LHCN-M2 (cell line): Measurements from ENCODE around the gene DHRS12. TPM values are rescaled to one million over a fixed set of nuclear protein-coding genes. Genes with fewer than 3 reads are reported as not detected.
"Not testable (repeated sequence)": the region's sequence is repeated elsewhere in the genome, so short reads cannot be mapped to it uniquely, and the experiment has no call there.

Source experiments
- DNase-seq: peaks from one replicate; pipeline ENCODE4 v3.0.0-alpha.2; 2012; ENCODE audit warnings: low read depth
- total RNA-seq: library from RNA; depleted of rRNA; stranded (reverse); fragments of >200 nt; gene quantifications from 2 replicates; pipeline ENCODE4 v1.2.3, GENCODE V29; 2014

The DHRS12 gene
- total RNA-seq, 1 experiment from 2014 or later: 3.2 TPM

GRCh38 chr13:51828730-51829567, 25.0 kb upstream of the DHRS12 start:
- DNase-seq: no peak

GRCh38 chr13:51827254-51827653, 23.3 kb upstream of the DHRS12 start:
- DNase-seq: no peak

GRCh38 chr13:51826606-51827005, 22.6 kb upstream of the DHRS12 start:
- DNase-seq: no peak

- no peak for DNase-seq
These were observed 21.8 kb upstream of the DHRS12 start for GRCh38 chr13:51825681-51826254.

GRCh38 chr13:51825165-51825592, 21.2 kb upstream of the DHRS12 start:
- no peak for DNase-seq

GRCh38 chr13:51824712-51825111, 20.7 kb upstream of the DHRS12 start:
- not testable (repeated sequence) for DNase-seq

- DNase-seq: peak; percentile 34
These were observed 19.9 kb upstream of the DHRS12 start for GRCh38 chr13:51823863-51824262.

- no peak for DNase-seq
These were observed 19.4 kb upstream of the DHRS12 start for GRCh38 chr13:51823359-51823758.

GRCh38 chr13:51822106-51822815, 18.3 kb upstream of the DHRS12 start:
- DNase-seq: no peak

GRCh38 chr13:51821606-51822005, 17.6 kb upstream of the DHRS12 start:
- DNase-seq: no peak

GRCh38 chr13:51820016-51820597, 16.1 kb upstream of the DHRS12 start:
- no peak for DNase-seq

GRCh38 chr13:51819544-51819943, 15.6 kb upstream of the DHRS12 start:
- DNase-seq: no peak

- no peak for DNase-seq
These were observed 15.0 kb upstream of the DHRS12 start for GRCh38 chr13:51818781-51819511.

GRCh38 chr13:51818276-51818675, 14.3 kb upstream of the DHRS12 start:
- no peak for DNase-seq

- DNase-seq: no peak
These were observed 13.8 kb upstream of the DHRS12 start for GRCh38 chr13:51817717-51818116.

GRCh38 chr13:51816604-51817249, 12.8 kb upstream of the DHRS12 start:
- DNase-seq: no peak

- DNase-seq: no peak
These were observed 11.9 kb upstream of the DHRS12 start for GRCh38 chr13:51815848-51816247.

- DNase-seq: peak; percentile 50
These were observed 11.1 kb upstream of the DHRS12 start for GRCh38 chr13:51814825-51815650.

GRCh38 chr13:51814071-51814470, 10.1 kb upstream of the DHRS12 start:
- DNase-seq: no peak

GRCh38 chr13:51811920-51812451, 8.0 kb upstream of the DHRS12 start:
- no peak for DNase-seq
